ENCODE results near the gene MLF2.

The MLF2 gene

DNA sequence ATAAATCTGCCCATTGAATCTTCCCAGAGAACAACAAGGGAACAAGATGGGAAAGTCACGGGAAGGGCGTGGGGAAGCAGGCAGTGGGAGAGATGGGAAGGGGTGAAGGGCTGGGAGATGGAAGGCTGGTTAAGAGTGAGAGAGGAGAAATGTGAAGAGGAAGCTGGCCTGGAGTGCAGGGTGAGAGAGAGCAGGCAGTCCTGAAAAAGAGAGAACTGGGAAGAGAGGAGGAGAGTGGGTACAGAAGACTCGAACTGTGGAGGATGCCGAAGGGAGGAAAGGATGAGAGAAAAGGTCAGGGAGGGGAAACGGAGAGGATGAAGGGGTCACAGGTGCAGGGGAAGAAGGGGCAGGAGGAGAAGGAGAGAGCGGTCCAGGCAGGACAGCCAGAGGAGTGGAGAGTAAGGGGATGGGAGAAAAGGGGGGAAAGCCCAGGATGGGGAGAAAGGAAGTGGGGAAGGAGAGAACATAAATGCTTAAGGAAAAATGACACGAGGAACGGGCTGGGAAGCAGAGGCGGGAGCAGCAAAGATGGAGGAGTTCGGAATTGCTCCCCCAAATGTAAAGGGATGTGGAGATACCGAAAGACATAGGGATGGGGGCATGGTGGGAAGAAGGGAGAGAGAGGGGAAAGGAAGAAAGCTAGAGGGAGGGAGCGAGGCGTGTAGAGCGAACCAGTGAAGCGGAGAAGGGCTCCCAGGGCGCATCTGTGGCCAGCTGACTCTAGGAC lies 53.5 kb downstream of the MLF2 start:
- no peaks in the 10 kb centered on the region for H3K4me1 ChIP-seq (ENCODE audit: low read depth, poor library complexity, severe bottlenecking)
- no peaks in the 10 kb centered on the region for H3K36me3 ChIP-seq (ENCODE audit: insufficient read depth)
- no peak overlapping the region for H2AFZ ChIP-seq (ENCODE audit: low read depth)
- H4K20me1 ChIP-seq (ENCODE audit: insufficient read depth): no peaks in the 10 kb centered on the region
- H3K79me2 ChIP-seq (ENCODE audit: insufficient read depth, low read depth): no peaks in the 10 kb centered on the region
- H3K4me3 ChIP-seq (IDR thresholded peaks at IDR 0.05; ENCODE audit: insufficient read depth, low read depth, low read length): no peak overlapping the region
- peaks cover 79% of the 10 kb centered on the region for H3K27me3 ChIP-seq (ENCODE audit: insufficient read depth, low read depth)
- TF ChIP-seq, protein P1, sequence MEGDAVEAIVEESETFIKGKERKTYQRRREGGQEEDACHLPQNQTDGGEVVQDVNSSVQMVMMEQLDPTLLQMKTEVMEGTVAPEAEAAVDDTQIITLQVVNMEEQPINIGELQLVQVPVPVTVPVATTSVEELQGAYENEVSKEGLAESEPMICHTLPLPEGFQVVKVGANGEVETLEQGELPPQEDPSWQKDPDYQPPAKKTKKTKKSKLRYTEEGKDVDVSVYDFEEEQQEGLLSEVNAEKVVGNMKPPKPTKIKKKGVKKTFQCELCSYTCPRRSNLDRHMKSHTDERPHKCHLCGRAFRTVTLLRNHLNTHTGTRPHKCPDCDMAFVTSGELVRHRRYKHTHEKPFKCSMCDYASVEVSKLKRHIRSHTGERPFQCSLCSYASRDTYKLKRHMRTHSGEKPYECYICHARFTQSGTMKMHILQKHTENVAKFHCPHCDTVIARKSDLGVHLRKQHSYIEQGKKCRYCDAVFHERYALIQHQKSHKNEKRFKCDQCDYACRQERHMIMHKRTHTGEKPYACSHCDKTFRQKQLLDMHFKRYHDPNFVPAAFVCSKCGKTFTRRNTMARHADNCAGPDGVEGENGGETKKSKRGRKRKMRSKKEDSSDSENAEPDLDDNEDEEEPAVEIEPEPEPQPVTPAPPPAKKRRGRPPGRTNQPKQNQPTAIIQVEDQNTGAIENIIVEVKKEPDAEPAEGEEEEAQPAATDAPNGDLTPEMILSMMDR (conservative IDR thresholded peaks at IDR 0.05; ENCODE audit: low read depth, low read length): no peak
- H3K27ac ChIP-seq: no peak overlapping the region
- H3K9ac ChIP-seq: no peak overlapping the region
- H3K4me2 ChIP-seq: no peak overlapping the region

DNA sequence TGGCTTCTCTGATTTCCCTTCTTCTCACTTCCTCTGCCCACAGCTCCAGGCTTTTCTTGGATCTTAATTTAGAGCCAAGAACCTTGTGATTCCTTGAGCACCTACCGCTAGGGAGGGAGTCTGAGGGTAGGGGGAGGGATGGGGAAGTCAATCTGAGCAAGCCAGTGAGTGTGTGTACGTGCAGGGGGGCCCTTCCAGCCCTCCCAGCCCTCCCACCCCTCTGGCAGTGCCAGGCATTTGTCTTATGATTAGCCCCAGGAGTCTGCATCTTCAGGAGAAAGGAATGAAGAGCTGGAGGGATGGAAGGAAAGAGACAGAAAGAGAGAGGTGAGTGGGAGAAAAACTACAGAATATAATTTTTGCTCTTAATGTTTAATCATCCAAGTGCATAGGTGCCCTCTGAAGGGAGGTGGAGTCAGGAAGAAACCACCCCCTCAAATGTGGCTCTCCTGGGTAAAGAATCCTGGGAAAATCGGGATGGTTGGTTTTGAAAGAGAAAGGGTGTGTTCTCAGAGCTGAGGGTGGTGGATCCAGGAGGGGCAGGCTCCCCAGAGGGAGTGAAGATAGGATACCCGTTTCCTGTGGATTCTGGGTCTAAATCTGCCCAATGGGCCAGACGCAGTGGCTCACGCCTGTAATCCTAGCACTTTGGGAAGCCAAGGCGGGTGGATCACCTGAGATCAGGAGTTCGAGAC lies 54.4 kb downstream of the MLF2 start:
- no peak overlapping the region for H3K27ac ChIP-seq
- peaks cover 78% of the 10 kb centered on the region for H3K27me3 ChIP-seq (ENCODE audit: insufficient read depth, low read depth)
- no peak overlapping the region for H3K4me2 ChIP-seq
- no peaks in the 10 kb centered on the region for H4K20me1 ChIP-seq (ENCODE audit: insufficient read depth)
- H3K9ac ChIP-seq: no peak overlapping the region
- H3K36me3 ChIP-seq (ENCODE audit: insufficient read depth): no peaks in the 10 kb centered on the region
- H3K79me2 ChIP-seq (ENCODE audit: insufficient read depth, low read depth): no peaks in the 10 kb centered on the region
- no peaks in the 10 kb centered on the region for H3K4me1 ChIP-seq (ENCODE audit: low read depth, poor library complexity, severe bottlenecking)
- TF ChIP-seq, protein P1 (conservative IDR thresholded peaks at IDR 0.05; ENCODE audit: low read depth, low read length): no peak
- no peak overlapping the region for H2AFZ ChIP-seq (ENCODE audit: low read depth)
- H3K4me3 ChIP-seq (IDR thresholded peaks at IDR 0.05; ENCODE audit: insufficient read depth, low read depth, low read length): no peak overlapping the region

Data from KMS-11 (cell line).